22Rv1 (cell line): Measurements from ENCODE around the gene FCMR.

Experiments
- ZFX ChIP-seq: fragments of 450-650 bp; IDR thresholded peaks from 2 replicates; pipeline ENCODE4 v1.6.1; 2017; ENCODE audit warnings: antibody characterized with exemption, borderline replicate concordance
- TF ChIP-seq, protein P1 (sequence below): fragments of 450-650 bp; IDR thresholded peaks from 2 replicates; pipeline ENCODE4 v1.5.1; 2017; ENCODE audit warnings: mild to moderate bottlenecking

- TF ChIP-seq, protein P1, sequence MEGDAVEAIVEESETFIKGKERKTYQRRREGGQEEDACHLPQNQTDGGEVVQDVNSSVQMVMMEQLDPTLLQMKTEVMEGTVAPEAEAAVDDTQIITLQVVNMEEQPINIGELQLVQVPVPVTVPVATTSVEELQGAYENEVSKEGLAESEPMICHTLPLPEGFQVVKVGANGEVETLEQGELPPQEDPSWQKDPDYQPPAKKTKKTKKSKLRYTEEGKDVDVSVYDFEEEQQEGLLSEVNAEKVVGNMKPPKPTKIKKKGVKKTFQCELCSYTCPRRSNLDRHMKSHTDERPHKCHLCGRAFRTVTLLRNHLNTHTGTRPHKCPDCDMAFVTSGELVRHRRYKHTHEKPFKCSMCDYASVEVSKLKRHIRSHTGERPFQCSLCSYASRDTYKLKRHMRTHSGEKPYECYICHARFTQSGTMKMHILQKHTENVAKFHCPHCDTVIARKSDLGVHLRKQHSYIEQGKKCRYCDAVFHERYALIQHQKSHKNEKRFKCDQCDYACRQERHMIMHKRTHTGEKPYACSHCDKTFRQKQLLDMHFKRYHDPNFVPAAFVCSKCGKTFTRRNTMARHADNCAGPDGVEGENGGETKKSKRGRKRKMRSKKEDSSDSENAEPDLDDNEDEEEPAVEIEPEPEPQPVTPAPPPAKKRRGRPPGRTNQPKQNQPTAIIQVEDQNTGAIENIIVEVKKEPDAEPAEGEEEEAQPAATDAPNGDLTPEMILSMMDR = no peak
- TF ChIP-seq ZFX = no peak
Observed at GRCh38 chr1:206939841-206940587, 18.3 kb upstream of the FCMR start.
